Activated T-cell treated with anti-CD3 and anti-CD28 coated beads for 4 hours (primary cell): ENCODE results near the gene AUH.

Source experiments
- DNase-seq: peaks from one replicate; pipeline ENCODE4 v3.0.0-alpha.2; 2020

Gene AUH

DNA sequence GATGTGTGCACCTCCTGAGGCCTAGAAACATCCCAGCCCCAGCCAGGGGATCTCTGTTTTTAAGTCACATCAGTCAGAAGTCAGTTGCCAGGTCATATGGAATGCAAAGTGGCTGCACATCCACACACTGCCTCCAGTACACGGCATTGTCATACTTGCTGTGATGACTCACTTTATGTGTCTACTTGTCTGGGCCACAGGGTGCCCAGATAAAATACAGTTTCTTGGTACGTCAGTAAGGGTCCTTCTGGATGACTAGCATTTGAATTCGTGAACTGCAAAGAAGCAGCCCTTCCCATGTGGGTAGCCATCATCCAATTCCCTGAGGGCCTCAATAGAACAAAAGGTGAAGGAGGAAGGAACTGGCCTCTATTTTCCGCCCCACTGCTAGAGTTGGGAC lies 27.7 kb downstream of the AUH start:
- no peak for DNase-seq

- DNase-seq = no peak
Observed at GRCh38 chr9:91333551-91333950, 28.2 kb downstream of the AUH start.

DNA sequence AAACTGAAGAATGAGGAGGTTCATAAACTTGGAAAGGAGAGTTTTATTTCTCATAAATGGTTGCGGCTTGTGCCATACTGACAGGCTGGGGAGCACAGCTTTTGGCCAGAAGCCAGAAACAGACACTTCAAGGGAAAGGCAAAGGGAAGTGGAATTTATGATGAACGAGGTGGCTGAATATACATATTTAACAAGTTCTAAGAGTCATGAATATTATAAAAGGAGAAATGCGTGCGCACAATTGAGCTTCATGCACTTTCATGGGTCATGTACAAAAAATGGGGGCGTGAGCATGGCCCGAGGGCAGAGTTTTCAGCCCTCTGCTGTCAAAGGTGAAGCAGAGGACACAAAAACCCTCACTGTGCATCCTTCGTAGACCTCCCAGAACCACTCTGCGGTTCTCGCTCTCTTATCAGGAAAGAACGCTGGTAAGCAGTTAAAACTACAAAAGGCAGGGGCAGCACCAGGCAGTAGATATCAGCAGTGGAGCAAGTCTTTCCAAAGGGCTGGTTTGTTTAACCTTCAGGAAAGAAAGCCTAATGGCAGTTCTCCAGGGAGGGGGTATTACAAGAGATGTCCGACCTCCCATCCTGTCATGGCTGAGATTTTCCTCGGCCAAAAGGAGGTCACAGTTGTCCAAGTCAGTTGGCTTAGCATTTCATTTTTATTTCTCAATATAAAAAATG lies 29.0 kb downstream of the AUH start:
- no peak for DNase-seq

DNA sequence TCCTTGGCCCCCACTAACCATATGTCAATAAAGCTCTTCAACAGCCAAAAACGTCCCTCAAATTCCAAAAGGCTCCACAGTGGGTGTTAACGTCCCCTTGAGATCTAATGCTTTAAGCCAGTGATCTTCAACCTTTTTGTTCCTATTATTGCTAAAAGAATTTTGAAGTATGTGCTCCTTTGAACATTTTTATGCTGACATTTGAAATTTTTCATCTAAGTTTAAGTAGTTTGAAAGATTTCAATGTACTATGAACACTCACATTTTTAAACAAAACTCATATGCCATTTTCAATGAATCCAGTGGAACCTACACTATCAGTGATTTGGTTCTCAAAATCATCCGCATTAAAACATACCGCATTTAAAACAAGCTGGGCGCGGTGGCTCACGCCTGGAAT lies 29.9 kb downstream of the AUH start:
- DNase-seq = no peak

DNA sequence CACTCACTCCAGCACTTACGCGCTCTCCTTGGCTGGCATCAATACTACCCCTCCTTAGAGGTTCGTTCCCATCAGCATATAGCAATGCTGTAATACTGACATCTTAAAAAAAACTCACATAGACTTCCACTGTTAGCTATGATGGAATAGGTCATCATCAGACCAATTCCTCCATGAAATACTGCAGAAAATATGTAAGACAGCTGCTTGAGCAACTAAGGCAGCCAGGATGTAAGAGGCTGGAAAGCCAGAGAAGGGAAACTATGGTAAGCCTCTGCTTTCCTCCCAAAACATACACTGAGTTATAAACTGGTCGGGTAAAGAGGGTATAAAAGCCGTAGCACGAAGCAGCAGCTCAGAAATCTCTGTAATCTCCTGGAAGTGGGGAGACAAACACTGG lies 33.5 kb downstream of the AUH start:
- no peak for DNase-seq

GRCh38 chr9:91321691-91322090 lies 40.0 kb downstream of the AUH start:
- DNase-seq = no peak

GRCh38 chr9:91320299-91320698 lies 41.4 kb downstream of the AUH start:
- no peak for DNase-seq

DNA sequence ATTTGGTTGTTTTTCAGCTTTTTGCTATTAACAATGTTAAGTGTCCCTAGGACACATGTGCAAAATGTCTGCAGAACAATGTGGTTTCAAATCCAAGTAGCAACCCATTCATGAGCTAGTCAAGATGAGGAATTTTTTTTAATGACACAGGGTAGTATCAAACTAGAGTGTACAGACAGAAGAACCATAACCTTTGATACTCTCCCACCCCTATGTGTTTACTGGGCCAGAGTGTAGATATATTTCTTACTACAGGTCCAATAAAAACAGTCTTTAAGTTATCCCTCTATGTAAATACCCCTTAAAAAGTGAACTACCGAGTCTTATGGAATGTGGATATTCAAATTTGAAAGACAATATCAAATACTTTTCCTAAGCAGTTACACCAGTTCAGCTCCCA lies 45.6 kb downstream of the AUH start:
- DNase-seq = no peak

GRCh38 chr9:91315191-91315590 lies 46.5 kb downstream of the AUH start:
- DNase-seq = no peak

DNA sequence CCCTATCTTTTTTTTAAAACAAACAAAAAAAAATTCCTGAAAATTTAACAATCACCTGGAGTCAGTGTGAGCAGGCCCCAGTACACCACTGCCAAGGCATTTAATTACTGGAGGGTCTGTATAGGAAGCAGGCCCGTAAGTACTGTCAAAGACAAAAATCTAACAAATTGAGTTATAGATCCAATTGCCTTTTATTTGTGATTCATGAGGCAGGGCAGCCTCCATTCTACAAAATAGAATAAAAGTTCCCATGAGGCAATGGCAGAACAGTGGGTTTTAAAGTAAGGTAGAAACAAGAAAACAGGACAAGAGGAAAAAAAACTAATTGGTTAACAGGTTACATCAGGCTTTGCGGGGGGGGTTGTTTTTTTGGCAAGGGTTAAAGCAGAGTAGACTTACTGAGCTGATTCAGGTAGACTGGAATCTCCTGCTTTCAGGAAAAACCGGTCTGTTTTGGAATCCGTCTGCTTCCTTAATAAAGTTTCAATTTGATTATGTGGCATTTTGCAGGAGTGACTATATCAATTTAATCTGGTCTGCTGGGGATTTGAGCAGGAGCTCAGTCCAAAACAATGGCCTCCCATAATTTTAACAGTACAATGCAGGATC lies 48.9 kb downstream of the AUH start:
- no peak for DNase-seq

GRCh38 chr9:91310037-91310436 lies 51.7 kb downstream of the AUH start:
- DNase-seq = no peak

DNA sequence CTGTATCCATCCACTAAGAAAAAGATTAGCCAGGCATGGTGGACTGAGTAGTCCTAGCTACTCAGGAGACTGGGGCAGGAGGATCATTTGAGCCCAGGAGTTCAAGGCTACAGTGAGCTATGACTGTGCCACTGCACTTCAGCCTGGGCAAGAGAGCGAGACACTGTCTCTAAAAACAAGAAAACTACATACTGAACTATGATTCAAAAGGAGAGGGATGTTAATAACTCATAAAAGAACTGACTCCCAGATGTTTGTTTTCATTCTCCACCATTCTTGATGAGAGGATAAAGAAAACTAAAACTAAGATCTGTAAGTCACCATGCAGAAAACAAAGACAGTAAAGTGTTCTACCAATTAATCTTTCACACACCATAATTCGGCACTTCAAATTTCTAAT lies 53.5 kb downstream of the AUH start:
- no peak for DNase-seq

DNA sequence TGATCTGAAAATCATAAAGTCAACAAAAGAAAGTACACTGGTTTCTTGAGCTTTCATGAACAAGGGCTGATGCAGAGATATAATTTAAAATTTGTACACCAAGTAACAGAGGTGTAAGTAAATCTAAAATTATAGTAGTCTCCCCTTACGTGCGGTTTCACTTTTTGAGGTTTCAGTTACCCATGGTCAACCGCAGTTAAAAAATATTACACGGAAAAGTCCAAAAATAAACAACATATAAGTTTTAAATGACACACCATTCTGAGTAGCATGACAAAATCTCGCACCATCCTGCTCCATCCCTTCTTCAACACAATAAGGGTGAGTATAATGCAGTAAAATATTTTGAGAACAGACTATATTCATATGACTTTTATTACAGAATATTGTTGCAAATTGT lies 54.4 kb downstream of the AUH start:
- no peak for DNase-seq

GRCh38 chr9:91306296-91306630 lies 55.5 kb downstream of the AUH start:
- no peak for DNase-seq

GRCh38 chr9:91305596-91306295 lies 56.0 kb downstream of the AUH start:
- DNase-seq = no peak

- DNase-seq = no peak
Observed at GRCh38 chr9:91303741-91304415, 57.8 kb downstream of the AUH start.

GRCh38 chr9:91302831-91303230 lies 58.9 kb downstream of the AUH start:
- DNase-seq = no peak

DNA sequence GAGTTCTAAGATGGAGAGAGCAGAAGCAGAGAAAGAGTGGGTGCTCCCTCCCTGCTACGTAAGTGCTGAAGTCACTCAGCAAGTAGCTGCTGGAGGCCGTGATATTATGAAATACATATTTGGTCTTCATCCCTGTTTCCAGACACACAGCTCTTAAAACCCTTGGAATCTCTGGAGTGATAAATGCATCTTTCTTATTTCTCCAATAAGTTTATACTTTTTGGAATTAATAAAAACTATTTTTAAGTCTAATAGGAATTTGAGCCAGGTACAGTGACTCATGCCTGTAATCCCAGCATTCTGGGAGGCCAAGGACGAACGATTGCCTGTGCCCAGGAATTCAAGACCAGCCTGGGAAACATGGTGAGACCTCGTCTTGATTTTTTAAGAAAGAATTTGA lies 60.6 kb downstream of the AUH start:
- no peak for DNase-seq

DNA sequence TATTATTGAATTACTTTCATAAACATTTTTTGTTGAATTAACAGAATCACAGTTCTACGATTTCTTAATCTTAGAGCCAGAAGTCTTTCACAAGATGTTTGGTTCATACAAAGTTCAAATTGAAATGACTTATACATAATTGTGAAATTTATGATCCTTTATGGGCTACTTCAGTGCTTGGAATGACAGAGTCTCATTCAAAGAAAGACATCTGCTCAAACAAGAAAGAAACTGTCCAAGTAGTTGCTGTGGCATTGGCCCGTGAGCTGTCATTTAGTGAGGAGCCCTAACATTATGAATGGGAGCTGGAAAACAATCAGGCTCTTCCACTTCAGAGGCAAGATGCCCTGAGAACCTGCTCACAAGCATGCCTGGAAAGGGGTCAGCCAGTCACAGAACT lies 63.4 kb downstream of the AUH start:
- DNase-seq = no peak

- no peak for DNase-seq
Observed at GRCh38 chr9:91297306-91297705, 64.4 kb downstream of the AUH start.

DNA sequence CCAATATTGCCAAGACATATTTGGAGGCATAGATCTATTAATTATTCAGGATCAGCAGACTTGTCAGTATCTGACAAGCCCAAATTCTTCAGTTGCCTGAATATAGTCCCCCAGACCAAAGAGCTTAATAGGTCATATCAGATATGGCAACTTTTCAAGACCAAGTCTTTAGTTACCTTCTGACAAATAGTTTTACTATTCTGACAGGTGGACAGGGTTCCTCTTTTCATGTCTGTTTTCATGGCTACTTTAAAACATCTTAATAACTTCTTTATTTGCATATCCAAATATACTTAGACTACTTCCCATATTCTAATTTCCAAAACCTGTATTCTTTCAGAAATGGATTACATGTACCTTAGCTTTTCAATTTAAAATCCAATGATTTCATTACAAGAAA lies 65.4 kb downstream of the AUH start:
- no peak for DNase-seq

DNA sequence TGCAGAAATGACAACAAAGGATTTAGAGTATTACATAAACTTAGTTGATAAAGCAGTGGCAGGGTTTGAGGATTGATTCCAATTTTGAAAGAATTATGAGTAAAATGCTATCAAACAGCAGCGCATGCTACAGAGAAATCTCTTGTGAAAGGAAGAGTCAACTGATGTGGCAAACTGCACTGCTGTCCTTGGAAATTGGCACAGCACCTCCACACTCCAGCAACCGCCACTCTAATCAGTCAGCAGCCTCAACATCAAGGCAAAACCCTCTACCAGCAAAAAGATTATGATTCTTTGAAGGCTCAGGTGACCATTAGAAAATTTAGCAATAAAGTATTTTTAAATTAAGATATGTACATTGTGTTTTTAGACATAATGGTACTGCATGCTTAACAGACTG lies 66.4 kb downstream of the AUH start:
- DNase-seq = no peak

DNA sequence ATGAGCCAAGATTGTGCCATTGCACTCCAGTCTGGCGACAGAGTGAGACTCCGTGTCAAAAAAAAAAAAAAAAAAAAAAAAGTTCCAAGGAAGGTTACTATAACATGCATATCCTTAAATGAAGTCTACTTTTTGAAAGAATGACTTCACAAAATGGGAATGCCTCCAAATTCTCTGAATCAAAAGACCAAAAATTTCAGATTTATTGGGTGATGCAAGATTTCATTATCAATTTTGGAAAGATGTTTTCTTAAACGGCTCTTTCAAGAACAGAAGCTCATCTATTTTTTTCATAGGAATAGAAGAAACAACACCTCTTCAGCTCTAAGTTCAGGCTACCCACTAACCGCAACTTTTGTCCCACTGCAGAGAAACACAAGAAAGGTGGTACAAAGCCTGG lies 69.9 kb downstream of the AUH start:
- DNase-seq = no peak

- DNase-seq = no peak
Observed at GRCh38 chr9:91289244-91289643, 72.5 kb downstream of the AUH start.
